Measurements from ENCODE around the gene PCYT1B. TPM values are rescaled to one million over a fixed set of nuclear protein-coding genes. Genes with fewer than 3 reads are reported as not detected.

The PCYT1B gene
- total and polyA plus RNA-seq, 4 experiments from 2014 or later: not detected

- Mint-ChIP-seq H3K4me3 (no peak overlapping the region), H3K36me3 (no peaks in the 10 kb centered on the region), H3K27ac (no peak overlapping the region), H3K9me3 (no peaks in the 10 kb centered on the region), H3K27me3 (peaks cover 1 to 7% of the 10 kb centered on the region in 2 donors), H3K4me1 (no peaks in the 10 kb centered on the region)
- no peaks in the 10 kb centered on the region for H3K27me3 ChIP-seq (ENCODE audit: insufficient read depth, low read length)
- CTCF ChIA-PET (ENCODE audit: partially characterized antibody): no interaction called here
- no peaks in the 10 kb centered on the region for H3K9me3 ChIP-seq (ENCODE audit: control insufficient read depth in 1 of 2, low read length in 2 of 2)
- no peak for DNase-seq
- POLR2A ChIA-PET (ENCODE audit: partially characterized antibody): no interaction called here
- H3K4me3 ChIP-seq (ENCODE audit: low read length in 2 of 2): no peak overlapping the region
- H3K4me1 ChIP-seq (ENCODE audit: insufficient read depth, low read length): no peaks in the 10 kb centered on the region
- no peak overlapping the region for H3K27ac ChIP-seq (ENCODE audit: low read depth, low read length)
- intact Hi-C loops (cut with micrococcal nuclease): no loop called here
- no peaks in the 10 kb centered on the region for H3K36me3 ChIP-seq (ENCODE audit: insufficient read depth, low read length)
Measured at GRCh38 chrX:24603191-24603590, 44.0 kb downstream of the PCYT1B start.

- intact Hi-C loops (cut with micrococcal nuclease): no loop called here
- H3K9me3 Mint-ChIP-seq: no peaks in the 10 kb centered on the region
- ChIA-PET CTCF (ENCODE audit: partially characterized antibody) (no interaction called here), POLR2A (ENCODE audit: partially characterized antibody) (no interaction called here)
- Histone ChIP-seq H3K4me3 (ENCODE audit: low read length in 2 of 2) (no peak overlapping the region), H3K36me3 (ENCODE audit: insufficient read depth, low read length) (no peaks in the 10 kb centered on the region), H3K27me3 (ENCODE audit: insufficient read depth, low read length) (no peaks in the 10 kb centered on the region), H3K27ac (ENCODE audit: low read depth, low read length) (no peak overlapping the region), H3K9me3 (ENCODE audit: control insufficient read depth in 1 of 2, low read length in 2 of 2) (no peaks in the 10 kb centered on the region), H3K4me1 (ENCODE audit: insufficient read depth, low read length) (no peaks in the 10 kb centered on the region)
- no peak overlapping the region for H3K27ac Mint-ChIP-seq
- no peak overlapping the region for H3K4me3 Mint-ChIP-seq
- no peaks in the 10 kb centered on the region for H3K4me1 Mint-ChIP-seq
- no peaks in the 10 kb centered on the region for H3K36me3 Mint-ChIP-seq
- H3K27me3 Mint-ChIP-seq: peaks cover 1 to 3% of the 10 kb centered on the region in 2 donors
- no peak for DNase-seq
Measured at GRCh38 chrX:24601858-24602257, 45.3 kb downstream of the PCYT1B start.

DNA sequence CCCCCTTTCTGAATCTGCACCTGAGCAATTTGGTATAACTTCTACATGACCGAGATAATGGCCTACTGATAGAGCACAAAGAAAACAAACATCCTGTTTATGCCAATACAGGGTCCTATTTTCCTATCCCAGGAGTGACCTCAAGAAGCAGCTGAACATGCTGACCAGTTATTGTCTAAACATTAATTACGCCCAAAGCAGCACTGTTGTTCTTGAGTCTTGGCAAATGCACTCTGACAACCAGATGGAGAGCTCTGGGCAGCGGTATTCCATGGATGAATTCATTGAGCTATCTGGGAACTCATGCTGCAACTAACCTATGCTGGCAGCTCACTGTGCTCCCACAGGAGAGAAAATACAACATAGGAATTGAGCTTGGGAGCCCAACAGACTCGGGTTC, 52.6 kb downstream of the PCYT1B start:
- Histone ChIP-seq H3K36me3 (ENCODE audit: insufficient read depth, low read length) (no peaks in the 10 kb centered on the region), H3K27ac (ENCODE audit: low read depth, low read length) (no peak overlapping the region), H3K9me3 (ENCODE audit: control insufficient read depth in 1 of 2, low read length in 2 of 2) (no peaks in the 10 kb centered on the region), H3K4me3 (ENCODE audit: low read length in 2 of 2) (no peak overlapping the region), H3K4me1 (ENCODE audit: insufficient read depth, low read length) (no peaks in the 10 kb centered on the region), H3K27me3 (ENCODE audit: insufficient read depth, low read length) (no peaks in the 10 kb centered on the region)
- H3K4me1 Mint-ChIP-seq: no peaks in the 10 kb centered on the region
- POLR2A ChIA-PET (ENCODE audit: partially characterized antibody): no interaction called here
- no peak for DNase-seq
- no peaks in the 10 kb centered on the region for H3K36me3 Mint-ChIP-seq
- intact Hi-C loops (cut with micrococcal nuclease): no loop called here
- H3K4me3 Mint-ChIP-seq: no peak overlapping the region
- H3K27me3 Mint-ChIP-seq: peaks cover 0 to 3% of the 10 kb centered on the region in 2 donors
- peaks cover 0 to 1% (median 0%) of the 10 kb centered on the region in 8 donors for H3K9me3 Mint-ChIP-seq
- CTCF ChIA-PET (ENCODE audit: partially characterized antibody): interaction anchor here (1.0 kb wide), 1 partner anchor 68 kb away, joined by 3 read pairs; no protein-coding TSS in a partner anchor
- no peak overlapping the region for H3K27ac Mint-ChIP-seq

GRCh38 chrX:24590111-24590510, 57.0 kb downstream of the PCYT1B start:
- intact Hi-C loops (cut with micrococcal nuclease): no loop called here
- Histone ChIP-seq H3K9me3 (ENCODE audit: control insufficient read depth in 1 of 2, low read length in 2 of 2) (no peaks in the 10 kb centered on the region), H3K27ac (ENCODE audit: low read depth, low read length) (no peak overlapping the region), H3K4me3 (ENCODE audit: low read length in 2 of 2) (no peak overlapping the region), H3K4me1 (ENCODE audit: insufficient read depth, low read length) (no peaks in the 10 kb centered on the region), H3K36me3 (ENCODE audit: insufficient read depth, low read length) (no peaks in the 10 kb centered on the region), H3K27me3 (ENCODE audit: insufficient read depth, low read length) (no peaks in the 10 kb centered on the region)
- no peak for DNase-seq
- Mint-ChIP-seq H3K27me3 (peaks cover 2 to 3% of the 10 kb centered on the region in 2 donors), H3K27ac (no peak overlapping the region), H3K4me3 (no peak overlapping the region), H3K4me1 (no peaks in the 10 kb centered on the region), H3K9me3 (peaks cover 0 to 1% (median 0%) of the 10 kb centered on the region in 8 donors), H3K36me3 (no peaks in the 10 kb centered on the region)
- POLR2A ChIA-PET (ENCODE audit: partially characterized antibody): no interaction called here
- CTCF ChIA-PET (ENCODE audit: partially characterized antibody): no interaction called here

DNA sequence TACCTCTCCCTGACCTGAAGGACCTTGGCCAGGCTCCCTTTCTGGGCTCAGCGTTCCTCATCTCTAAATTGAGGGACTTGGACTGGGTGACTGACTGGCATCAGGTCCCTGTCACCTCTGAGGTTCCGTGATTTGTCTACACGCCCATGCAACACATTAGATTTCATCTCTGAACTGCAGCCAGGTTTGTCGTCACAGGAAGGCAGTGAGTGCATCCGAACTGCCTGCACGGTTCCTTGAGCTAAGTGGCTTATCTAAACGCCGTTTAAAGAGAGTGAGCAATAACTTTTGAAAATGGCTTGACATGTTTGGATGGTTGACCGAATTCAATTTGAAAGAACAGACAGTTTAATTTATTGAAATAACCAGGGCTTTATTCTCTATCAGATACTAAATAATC, 70.1 kb downstream of the PCYT1B start:
- Mint-ChIP-seq H3K4me1 (no peaks in the 10 kb centered on the region), H3K9me3 (no peaks in the 10 kb centered on the region), H3K27me3 (peaks cover 0 to 3% of the 10 kb centered on the region in 2 donors), H3K4me3 (no peak overlapping the region), H3K27ac (no peak overlapping the region), H3K36me3 (no peaks in the 10 kb centered on the region)
- no peaks in the 10 kb centered on the region for H3K4me1 ChIP-seq (ENCODE audit: insufficient read depth, low read length)
- no peaks in the 10 kb centered on the region for H3K36me3 ChIP-seq (ENCODE audit: insufficient read depth, low read length)
- no peak for DNase-seq
- intact Hi-C loops (cut with micrococcal nuclease): no loop called here
- H3K27me3 ChIP-seq (ENCODE audit: insufficient read depth, low read length): no peaks in the 10 kb centered on the region
- ChIA-PET POLR2A (ENCODE audit: partially characterized antibody) (no interaction called here), CTCF (ENCODE audit: partially characterized antibody) (no interaction called here)
- no peaks in the 10 kb centered on the region for H3K9me3 ChIP-seq (ENCODE audit: control insufficient read depth in 1 of 2, low read length in 2 of 2)
- no peak overlapping the region for H3K4me3 ChIP-seq (ENCODE audit: low read length in 2 of 2)
- no peak overlapping the region for H3K27ac ChIP-seq (ENCODE audit: low read depth, low read length)

GRCh38 chrX:24575496-24575895, 71.7 kb downstream of the PCYT1B start:
- Histone ChIP-seq H3K27ac (ENCODE audit: low read depth, low read length) (no peak overlapping the region), H3K9me3 (ENCODE audit: control insufficient read depth in 1 of 2, low read length in 2 of 2) (no peaks in the 10 kb centered on the region)
- H3K27me3 Mint-ChIP-seq: peaks cover 0 to 2% of the 10 kb centered on the region in 2 donors

GRCh38 chrX:24574743-24575142, 72.4 kb downstream of the PCYT1B start:
- Histone ChIP-seq H3K9me3 (ENCODE audit: control insufficient read depth in 1 of 2, low read length in 2 of 2) (no peaks in the 10 kb centered on the region), H3K27me3 (ENCODE audit: insufficient read depth, low read length) (no peaks in the 10 kb centered on the region), H3K27ac (ENCODE audit: low read depth, low read length) (no peak overlapping the region), H3K4me3 (ENCODE audit: low read length in 2 of 2) (no peak overlapping the region), H3K36me3 (ENCODE audit: insufficient read depth, low read length) (no peaks in the 10 kb centered on the region), H3K4me1 (ENCODE audit: insufficient read depth, low read length) (no peaks in the 10 kb centered on the region)
- Mint-ChIP-seq H3K4me3 (no peak overlapping the region), H3K4me1 (no peaks in the 10 kb centered on the region), H3K27me3 (no peaks in the 10 kb centered on the region), H3K27ac (no peak overlapping the region), H3K36me3 (no peaks in the 10 kb centered on the region), H3K9me3 (no peaks in the 10 kb centered on the region)
- ChIA-PET POLR2A (ENCODE audit: partially characterized antibody) (no interaction called here), CTCF (ENCODE audit: partially characterized antibody) (no interaction called here)
- no peak for DNase-seq
- intact Hi-C loops (cut with micrococcal nuclease): no loop called here

More at GRCh38 chrX:24575496-24575895, 71.7 kb downstream of the PCYT1B start:
- Histone ChIP-seq H3K36me3 (ENCODE audit: insufficient read depth, low read length) (no peaks in the 10 kb centered on the region), H3K4me1 (ENCODE audit: insufficient read depth, low read length) (no peaks in the 10 kb centered on the region), H3K27me3 (ENCODE audit: insufficient read depth, low read length) (no peaks in the 10 kb centered on the region), H3K4me3 (ENCODE audit: low read length in 2 of 2) (no peak overlapping the region)
- no peaks in the 10 kb centered on the region for H3K4me1 Mint-ChIP-seq
- no peak overlapping the region for H3K4me3 Mint-ChIP-seq
- POLR2A ChIA-PET (ENCODE audit: partially characterized antibody): no interaction called here
- no peaks in the 10 kb centered on the region for H3K9me3 Mint-ChIP-seq
- intact Hi-C loops (cut with micrococcal nuclease): no loop called here
- H3K36me3 Mint-ChIP-seq: no peaks in the 10 kb centered on the region
- no peak for DNase-seq
- CTCF ChIA-PET (ENCODE audit: partially characterized antibody): no interaction called here
- H3K27ac Mint-ChIP-seq: no peak overlapping the region

DNA sequence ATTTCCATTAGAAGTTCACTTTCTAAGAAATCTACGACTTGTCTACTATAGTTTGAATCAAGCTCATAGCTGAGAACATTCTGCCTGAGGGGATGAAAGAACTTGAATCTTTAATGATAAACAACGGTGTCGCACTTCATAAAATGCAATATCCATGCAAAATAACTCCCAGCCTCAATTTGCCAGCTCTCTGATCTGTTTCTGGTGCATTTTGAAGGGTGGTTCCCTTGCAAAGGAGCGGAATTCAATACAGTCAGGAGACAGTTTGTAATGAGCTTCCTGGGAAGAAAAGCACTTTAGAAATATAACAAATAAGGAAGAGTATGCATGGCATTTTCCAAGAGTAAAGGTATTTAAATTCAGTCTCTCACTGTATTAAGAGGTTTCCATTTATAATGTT, 80.0 kb downstream of the PCYT1B start:
- ChIA-PET POLR2A (ENCODE audit: partially characterized antibody) (no interaction called here), CTCF (ENCODE audit: partially characterized antibody) (no interaction called here)
- DNase-seq: no peak
- Mint-ChIP-seq H3K27ac (no peak overlapping the region), H3K4me3 (no peak overlapping the region), H3K9me3 (no peaks in the 10 kb centered on the region), H3K4me1 (no peaks in the 10 kb centered on the region), H3K27me3 (peaks cover 1 to 6% of the 10 kb centered on the region in 2 donors), H3K36me3 (no peaks in the 10 kb centered on the region)
- H3K9me3 ChIP-seq (ENCODE audit: control insufficient read depth in 1 of 2, low read length in 2 of 2): no peaks in the 10 kb centered on the region
- intact Hi-C loops (cut with micrococcal nuclease): no loop called here
- H3K27ac ChIP-seq (ENCODE audit: low read depth, low read length): no peak overlapping the region
- H3K36me3 ChIP-seq (ENCODE audit: insufficient read depth, low read length): no peaks in the 10 kb centered on the region
- H3K4me3 ChIP-seq (ENCODE audit: low read length in 2 of 2): no peak overlapping the region
- H3K27me3 ChIP-seq (ENCODE audit: insufficient read depth, low read length): no peaks in the 10 kb centered on the region
- no peaks in the 10 kb centered on the region for H3K4me1 ChIP-seq (ENCODE audit: insufficient read depth, low read length)

Measured in CD4-positive, alpha-beta memory T cell (primary cell).